GM18526 (cell line): Measurements from ENCODE around the gene NACC2.

Experiments
- POLR2A ChIP-seq: IDR thresholded peaks from 3 replicates; pipeline ENCODE4 v1.6.1; 2011; ENCODE audit not compliant: insufficient read length; ENCODE audit errors: extremely low read depth

Gene NACC2

GRCh38 chr9:135982499-135983207, 112.4 kb downstream of the NACC2 start:
- no peak for TF ChIP-seq POLR2A

DNA sequence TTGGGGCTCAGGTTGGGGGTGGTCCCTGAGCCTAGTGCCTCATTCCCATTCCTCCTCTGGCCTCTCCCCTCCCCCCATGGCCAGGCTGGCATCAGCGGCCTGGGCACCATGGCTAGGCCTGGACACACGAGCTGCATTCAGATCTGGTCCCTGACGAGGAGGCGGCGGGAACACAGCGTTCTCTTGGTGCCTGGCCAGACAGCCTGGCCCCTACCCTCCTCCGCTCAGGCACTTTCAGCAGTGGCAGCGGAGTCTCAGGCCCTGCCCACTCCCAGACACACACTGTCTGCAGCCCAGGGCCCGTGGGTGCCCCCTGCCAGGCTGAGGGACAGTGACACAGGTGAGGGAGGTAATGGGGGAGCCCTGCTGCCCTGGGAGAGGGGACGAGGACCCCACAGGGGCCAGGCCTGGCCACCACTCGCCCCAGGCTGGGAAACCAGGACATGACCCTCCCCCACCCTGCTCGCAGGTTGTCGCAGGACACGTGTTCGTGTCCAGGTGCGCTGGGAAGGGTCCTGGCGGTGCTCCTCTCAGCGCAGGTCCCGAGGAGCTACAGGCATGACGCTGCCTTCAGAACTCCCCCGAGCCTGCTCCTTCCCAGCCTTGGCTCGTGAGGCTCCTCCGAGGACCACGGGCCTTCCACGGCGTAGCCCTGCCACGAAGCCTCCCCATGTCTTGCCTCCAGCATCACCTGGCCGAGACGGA, 114.0 kb downstream of the NACC2 start:
- no peak for TF ChIP-seq POLR2A

- TF ChIP-seq POLR2A: no peak
Measured at GRCh38 chr9:135979547-135980166, 115.4 kb downstream of the NACC2 start.

DNA sequence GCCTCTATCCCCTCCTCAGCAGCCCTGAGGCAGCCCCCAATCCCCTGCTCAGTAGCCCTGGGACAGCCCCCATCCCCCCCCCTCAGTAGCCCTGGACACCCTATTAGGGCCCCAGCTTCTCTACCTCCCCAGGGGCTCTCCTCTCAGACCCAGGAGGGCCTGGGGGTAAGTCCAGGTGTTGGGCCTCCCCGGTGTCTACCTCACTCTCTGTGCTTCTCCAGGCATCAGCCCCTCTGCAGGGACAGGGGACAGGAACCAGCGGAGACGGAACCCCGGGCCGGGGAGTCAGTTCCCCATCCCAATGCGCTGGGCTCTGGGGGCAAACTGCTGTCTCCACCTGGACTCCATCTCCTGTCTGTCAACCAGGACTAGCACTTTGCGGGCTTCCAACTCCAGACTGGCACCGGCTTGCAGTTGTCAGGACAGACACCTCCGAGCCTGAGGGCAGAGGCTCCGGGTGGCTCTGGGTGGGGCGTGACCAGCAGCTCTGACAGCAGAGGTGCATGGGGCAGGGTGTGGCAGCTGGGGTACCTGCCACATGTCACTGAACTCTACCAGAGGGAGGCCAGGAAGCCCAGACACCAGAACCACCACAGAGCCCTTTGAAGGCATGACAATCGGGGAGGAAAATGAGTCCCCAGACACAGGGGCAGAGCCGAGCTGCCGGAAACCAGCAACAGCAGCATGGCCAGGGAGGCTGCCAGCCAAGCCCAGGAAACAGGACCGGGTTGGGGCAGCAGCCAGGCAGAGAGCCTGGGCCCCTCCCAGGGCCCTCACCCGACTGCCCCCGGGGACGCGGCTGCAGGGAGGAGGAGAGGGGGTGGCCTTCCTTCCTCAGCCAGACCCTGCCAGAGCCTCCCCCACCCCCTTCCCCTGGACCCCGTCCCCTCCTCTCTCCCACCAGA, 116.2 kb downstream of the NACC2 start:
- no peak for TF ChIP-seq POLR2A

DNA sequence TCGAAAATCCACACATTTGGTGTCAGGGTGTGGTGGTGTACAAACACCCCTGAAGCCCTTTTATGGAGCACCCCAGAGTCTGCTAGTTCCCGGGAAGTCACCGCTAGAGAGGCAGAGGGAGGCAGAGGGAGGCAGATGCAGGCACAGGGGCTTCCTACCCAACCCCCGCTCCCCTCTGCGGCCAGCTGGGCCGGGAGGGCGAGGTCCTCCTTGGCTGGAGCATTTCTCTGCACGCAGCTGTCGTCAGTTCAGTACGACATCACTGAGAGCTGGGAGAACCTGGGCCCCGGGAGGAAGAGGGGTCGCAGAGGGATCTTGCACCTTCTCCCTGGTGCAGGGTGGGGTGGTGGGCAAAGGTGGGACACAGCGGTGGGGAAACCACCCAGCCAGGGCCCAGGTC, 118.1 kb downstream of the NACC2 start:
- TF ChIP-seq POLR2A: no peak

- no peak for TF ChIP-seq POLR2A
Measured at GRCh38 chr9:135976531-135976930, 118.6 kb downstream of the NACC2 start.

DNA sequence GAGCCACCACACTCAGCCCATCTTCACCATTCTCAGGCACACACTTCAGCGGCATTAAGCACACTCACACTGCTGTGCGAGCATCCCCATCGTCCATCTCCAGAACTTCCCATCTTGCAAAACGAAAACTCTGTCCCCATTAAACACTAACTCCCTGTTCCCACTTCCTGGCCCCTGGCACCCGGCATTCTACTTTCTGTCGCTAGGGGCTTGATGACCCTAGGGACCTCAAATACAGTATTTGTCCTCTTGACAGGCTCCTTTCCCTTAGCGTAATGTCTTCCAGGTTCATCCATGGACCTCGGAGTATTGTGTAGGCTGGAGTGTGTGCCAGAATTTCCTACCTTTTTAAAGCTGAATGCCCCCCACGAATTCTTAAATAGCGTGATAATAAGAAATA, 119.3 kb downstream of the NACC2 start:
- TF ChIP-seq POLR2A: no peak

GRCh38 chr9:135974220-135974573, 120.9 kb downstream of the NACC2 start:
- no peak for TF ChIP-seq POLR2A

DNA sequence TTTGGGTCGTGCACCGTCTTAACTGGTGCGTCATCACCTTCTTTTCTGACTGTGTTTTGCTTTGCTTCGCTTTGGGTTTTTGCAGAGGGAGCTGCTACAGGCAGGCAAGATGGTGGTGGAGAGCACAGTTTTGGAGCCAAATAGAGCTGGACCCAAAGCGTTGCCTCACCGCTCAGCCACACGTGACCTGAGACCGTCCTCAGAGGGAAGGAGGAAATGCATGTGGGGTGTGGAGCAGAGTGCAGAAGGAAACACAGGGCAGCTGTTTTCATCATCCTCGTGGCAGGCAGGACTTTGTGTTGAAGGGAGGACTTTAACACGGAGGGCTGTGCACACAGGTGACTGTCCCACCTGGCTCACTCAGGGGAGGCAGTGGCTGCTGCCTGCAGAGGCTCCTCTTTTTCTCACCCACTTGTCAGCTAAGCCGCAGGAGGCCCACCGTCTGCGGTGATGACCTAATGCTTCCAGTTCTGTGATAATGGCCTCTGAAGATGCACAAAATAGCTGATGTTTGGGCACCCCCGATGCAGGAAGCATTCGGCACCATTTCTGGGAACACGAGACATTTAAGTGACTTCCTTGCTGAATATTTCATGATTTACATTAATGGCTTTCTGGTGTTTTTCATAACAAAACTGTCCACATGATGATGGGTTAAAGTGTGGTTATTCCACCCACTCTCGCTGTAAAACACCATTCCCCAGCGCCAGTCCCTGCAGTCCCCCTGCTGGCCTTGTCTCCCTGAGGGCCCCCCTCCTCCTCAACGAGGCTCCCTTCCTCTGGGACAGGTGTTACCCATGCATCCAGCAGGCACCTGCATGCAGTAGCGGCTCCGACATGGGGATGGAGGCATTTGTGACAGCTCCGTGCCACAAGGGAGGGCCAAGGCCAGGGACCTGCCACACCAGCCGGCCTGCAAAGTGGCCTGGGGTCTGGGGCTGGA, 121.5 kb downstream of the NACC2 start:
- no peak for TF ChIP-seq POLR2A

DNA sequence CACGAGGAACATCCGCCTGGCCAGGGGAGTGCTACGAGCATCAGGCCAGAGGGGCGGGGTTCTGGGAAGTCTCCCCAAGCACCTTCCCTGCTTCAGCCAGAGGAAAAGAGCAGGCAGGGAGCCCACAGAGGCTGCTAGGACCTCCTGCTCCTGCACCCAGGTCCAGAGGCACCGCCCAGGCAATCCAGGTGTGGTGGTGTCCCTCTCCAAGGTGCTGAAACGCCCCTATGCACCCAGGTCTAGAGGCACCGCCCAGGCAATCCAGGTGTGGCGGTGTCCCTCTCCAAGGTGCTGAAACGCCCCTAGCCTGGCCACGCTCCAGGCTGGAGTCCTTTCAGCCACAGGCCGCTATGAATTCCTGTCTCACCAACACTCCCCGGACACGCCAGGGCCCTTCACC, 123.2 kb downstream of the NACC2 start:
- TF ChIP-seq POLR2A: no peak

GRCh38 chr9:135971111-135971766, 123.8 kb downstream of the NACC2 start:
- TF ChIP-seq POLR2A: no peak

DNA sequence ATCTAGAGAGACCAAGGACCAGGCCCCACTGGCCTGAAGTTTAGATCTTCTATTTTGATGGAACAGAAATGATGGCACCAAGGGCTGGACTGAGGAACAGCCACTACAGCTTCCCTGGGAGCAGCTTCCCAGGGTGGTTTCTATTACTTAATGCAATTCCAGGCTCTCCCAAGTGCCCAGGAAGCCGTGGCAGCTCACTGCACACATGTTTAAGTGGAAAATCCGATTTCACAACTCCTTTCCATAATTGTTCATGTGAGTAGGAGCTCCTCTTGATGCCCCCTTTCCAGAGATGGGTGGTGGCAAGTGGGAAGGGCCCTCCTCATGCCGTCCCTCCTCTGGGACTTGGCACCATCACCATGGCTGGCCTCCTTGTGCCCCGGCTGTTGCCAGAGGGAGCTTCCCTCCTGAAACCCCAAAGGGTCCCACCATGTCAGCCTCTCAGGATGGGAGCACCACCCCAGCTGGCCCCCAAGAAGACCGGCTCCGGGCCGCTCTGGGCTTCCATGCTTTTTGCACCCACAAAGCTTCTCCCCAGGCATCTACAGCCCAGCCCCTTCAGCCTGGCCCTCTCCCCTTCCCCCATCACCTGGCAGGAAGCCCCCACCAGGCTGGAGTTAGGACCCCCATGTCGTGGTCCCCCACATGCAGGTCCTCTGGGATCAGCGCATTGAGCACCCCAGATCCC, 124.8 kb downstream of the NACC2 start:
- no peak for TF ChIP-seq POLR2A

GRCh38 chr9:135969064-135969683, 125.9 kb downstream of the NACC2 start:
- no peak for TF ChIP-seq POLR2A
